Measurements from ENCODE around the gene ADIPOR2. TPM values are rescaled to one million over a fixed set of nuclear protein-coding genes. Genes with fewer than 3 reads are reported as not detected.

ADIPOR2 gene
- total and polyA plus RNA-seq, 2 experiments from 2014 or later = 5.8 to 25.7 TPM

DNA sequence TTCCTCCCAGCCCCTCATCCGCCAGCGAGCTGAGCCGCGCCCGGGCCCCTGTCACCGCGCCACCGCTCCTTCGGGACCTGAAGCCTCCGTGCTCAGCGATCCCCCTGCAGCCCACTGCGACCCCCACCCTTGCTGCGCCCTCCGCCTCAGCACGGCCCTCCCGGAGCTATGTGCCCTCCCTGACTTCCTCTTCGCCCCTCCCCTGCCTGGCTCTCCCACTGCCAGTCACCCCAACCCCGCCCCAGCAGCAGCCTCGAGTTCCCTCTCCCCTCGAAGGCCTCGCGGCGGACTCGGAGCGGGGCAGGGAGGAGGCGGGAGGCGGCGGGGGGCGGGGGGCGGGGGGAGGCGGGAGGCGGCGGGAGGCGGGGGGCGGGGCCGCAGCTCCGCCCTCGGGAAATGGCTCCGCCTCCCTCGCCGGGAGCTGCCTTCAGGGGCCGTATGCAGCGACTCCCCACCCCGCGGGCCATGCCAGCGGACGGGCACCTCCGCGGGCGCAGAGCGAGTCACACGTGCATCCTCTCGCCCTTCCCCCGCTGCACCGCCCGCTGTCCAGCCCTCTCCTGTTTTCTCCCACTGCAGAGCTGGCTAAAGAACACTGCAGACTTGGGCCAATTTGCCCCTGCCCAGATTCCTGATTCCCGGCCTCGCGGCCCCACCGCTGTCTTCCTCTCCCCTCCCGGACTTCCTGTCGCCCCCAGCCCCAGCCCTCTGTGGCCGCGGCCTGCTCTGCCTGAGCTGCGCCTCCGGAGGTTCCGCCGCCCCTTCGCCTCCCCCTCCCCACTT, 29.1 kb upstream of the ADIPOR2 start:
- no peak overlapping the region for H3K27ac ChIP-seq
- peak; percentile 85 to 92 for DNase-seq (ENCODE audit: low read depth in 1 of 2, low spot score in 1 of 2)
- H3K27me3 ChIP-seq = peaks cover 9% of the 10 kb centered on the region
- H3K4me3 ChIP-seq = peak overlapping the region; percentile 34
- H3K9me3 ChIP-seq (ENCODE audit: low read depth) = no peaks in the 10 kb centered on the region
- no peak for TF ChIP-seq CTCF (IDR thresholded peaks at IDR 0.05; ENCODE audit: low read depth, low read length)
- no peaks in the 10 kb centered on the region for H3K36me3 ChIP-seq
- H3K4me1 ChIP-seq (ENCODE audit: low read depth) = peaks cover 6% of the 10 kb centered on the region

DNA sequence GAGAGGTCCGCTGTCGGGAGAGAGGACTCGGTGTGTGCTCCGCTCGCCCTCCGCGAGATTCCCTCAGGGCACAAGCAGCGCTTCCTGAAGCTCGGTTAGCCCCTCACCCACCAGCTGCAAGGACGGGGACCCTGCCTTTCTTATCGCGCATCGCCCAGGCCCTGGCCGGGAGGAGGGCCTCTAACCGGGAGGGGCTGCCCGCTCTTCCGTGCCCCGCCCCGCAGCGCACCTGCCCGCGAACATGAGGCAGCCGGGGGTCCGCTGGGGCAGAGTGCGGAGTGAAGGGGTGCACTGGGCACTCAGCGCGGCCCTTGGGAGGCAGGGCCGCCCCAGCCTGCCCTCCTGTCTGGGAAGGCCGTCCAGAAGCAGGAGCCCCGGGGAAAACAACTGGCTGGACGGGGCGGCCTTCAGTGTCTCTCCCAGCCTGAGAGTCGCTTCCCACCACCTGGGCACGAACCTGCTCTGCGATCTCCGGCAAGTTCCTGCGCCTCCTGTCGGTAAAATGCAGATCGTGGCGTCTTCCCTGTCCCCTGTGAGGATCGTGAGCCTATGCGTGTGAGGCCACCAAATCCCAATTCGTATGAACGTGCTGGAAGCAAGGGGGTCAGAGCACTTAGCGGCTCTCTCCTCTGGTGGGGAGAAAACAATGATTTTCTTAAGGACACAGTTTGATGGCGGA, 28.0 kb upstream of the ADIPOR2 start:
- Histone ChIP-seq H3K9me3 (ENCODE audit: low read depth) (no peaks in the 10 kb centered on the region), H3K27ac (no peak overlapping the region), H3K4me1 (ENCODE audit: low read depth) (peaks cover 9% of the 10 kb centered on the region), H3K27me3 (peaks cover 9% of the 10 kb centered on the region), H3K36me3 (no peaks in the 10 kb centered on the region), H3K4me3 (peak overlapping the region; percentile 16)
- TF ChIP-seq CTCF (IDR thresholded peaks at IDR 0.05; ENCODE audit: low read depth, low read length) = peak; percentile 58
- peak; percentile 51 to 65 for DNase-seq (ENCODE audit: low read depth in 1 of 2, low spot score in 1 of 2)

- Histone ChIP-seq H3K4me1 (ENCODE audit: low read depth) (peaks cover 9% of the 10 kb centered on the region), H3K36me3 (no peaks in the 10 kb centered on the region), H3K9me3 (ENCODE audit: low read depth) (no peaks in the 10 kb centered on the region), H3K27me3 (peaks cover 9% of the 10 kb centered on the region), H3K27ac (no peak overlapping the region), H3K4me3 (no peak overlapping the region)
- no peak for DNase-seq (ENCODE audit: low read depth in 1 of 2, low spot score in 1 of 2)
- no peak for TF ChIP-seq CTCF (IDR thresholded peaks at IDR 0.05; ENCODE audit: low read depth, low read length)
Measured at GRCh38 chr12:1663440-1664132, 27.3 kb upstream of the ADIPOR2 start.

GRCh38 chr12:1665366-1665765, 25.5 kb upstream of the ADIPOR2 start:
- Histone ChIP-seq H3K27me3 (peaks cover 9% of the 10 kb centered on the region), H3K36me3 (no peaks in the 10 kb centered on the region), H3K4me3 (no peak overlapping the region), H3K9me3 (ENCODE audit: low read depth) (no peaks in the 10 kb centered on the region), H3K27ac (no peak overlapping the region), H3K4me1 (ENCODE audit: low read depth) (peaks cover 9% of the 10 kb centered on the region)
- TF ChIP-seq CTCF (IDR thresholded peaks at IDR 0.05; ENCODE audit: low read depth, low read length) = no peak
- DNase-seq (ENCODE audit: low read depth in 1 of 2, low spot score in 1 of 2) = no peak

DNA sequence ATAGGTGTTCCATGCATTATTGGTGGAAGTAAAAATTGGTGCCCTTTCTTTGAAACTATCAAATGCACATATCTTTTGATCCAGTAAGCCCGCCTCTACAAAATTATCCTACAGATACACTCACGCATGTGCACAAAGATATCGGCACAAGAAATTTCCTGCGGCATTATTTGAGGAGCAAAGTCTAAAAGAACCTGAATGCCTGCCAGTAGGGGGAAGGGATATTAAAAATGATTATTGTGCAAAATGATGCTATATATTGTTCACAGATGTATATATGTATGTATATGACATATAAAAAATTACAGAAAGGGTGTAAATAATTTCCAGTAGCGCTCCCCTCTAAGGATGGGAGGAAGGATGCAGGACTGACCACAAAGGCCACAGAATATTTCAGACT, 24.7 kb upstream of the ADIPOR2 start:
- TF ChIP-seq CTCF (IDR thresholded peaks at IDR 0.05; ENCODE audit: low read depth, low read length) = no peak
- H3K36me3 ChIP-seq = no peaks in the 10 kb centered on the region
- no peak overlapping the region for H3K27ac ChIP-seq
- H3K4me3 ChIP-seq = no peak overlapping the region
- H3K9me3 ChIP-seq (ENCODE audit: low read depth) = no peaks in the 10 kb centered on the region
- peaks cover 9% of the 10 kb centered on the region for H3K27me3 ChIP-seq
- H3K4me1 ChIP-seq (ENCODE audit: low read depth) = peaks cover 9% of the 10 kb centered on the region
- no peak for DNase-seq (ENCODE audit: low read depth in 1 of 2, low spot score in 1 of 2)
